ENCODE results near the gene RAB40C.

Gene RAB40C

GRCh38 chr16:633336-634050, 43.6 kb downstream of the RAB40C start:
- no peak for DNase-seq

GRCh38 chr16:634051-634670, 44.3 kb downstream of the RAB40C start:
- no peak for DNase-seq

GRCh38 chr16:634996-635395, 45.1 kb downstream of the RAB40C start:
- DNase-seq = no peak

GRCh38 chr16:635573-636205, 45.8 kb downstream of the RAB40C start:
- no peak for DNase-seq

GRCh38 chr16:636206-637080, 46.6 kb downstream of the RAB40C start, which contains the start of gene METTL26:
Gene METTL26 (minus strand): TSS chr16:636305. CDS start chr16:636290, 15 bp downstream.
- peak; percentile 94 for DNase-seq

- DNase-seq = peak; percentile 85
These were observed 47.5 kb downstream of the RAB40C start for GRCh38 chr16:637081-638018.

GRCh38 chr16:638034-638543, 48.2 kb downstream of the RAB40C start:
- no peak for DNase-seq

GRCh38 chr16:638836-639235, 49.0 kb downstream of the RAB40C start:
- DNase-seq = no peak

- no peak for DNase-seq
These were observed 50.7 kb downstream of the RAB40C start for GRCh38 chr16:640614-641013.

GRCh38 chr16:641326-642188, 51.7 kb downstream of the RAB40C start, which contains the start of gene MCRIP2:
Gene MCRIP2 (plus strand): TSS chr16:641828. CDS start chr16:641992, 164 bp downstream.
- peak; percentile 71 for DNase-seq

GRCh38 chr16:642189-643049, 52.6 kb downstream of the RAB40C start:
- DNase-seq = no peak

GRCh38 chr16:643050-643368, 53.1 kb downstream of the RAB40C start:
- DNase-seq = no peak

- no peak for DNase-seq
These were observed 54.7 kb downstream of the RAB40C start for GRCh38 chr16:644556-644955.

- no peak for DNase-seq
These were observed 56.2 kb downstream of the RAB40C start for GRCh38 chr16:645852-646678.

- no peak for DNase-seq
These were observed 56.9 kb downstream of the RAB40C start for GRCh38 chr16:646679-647172.

GRCh38 chr16:647173-647902, 57.5 kb downstream of the RAB40C start:
- no peak for DNase-seq

GRCh38 chr16:648071-648780, 58.4 kb downstream of the RAB40C start:
- peak; percentile 29 for DNase-seq
